ENCODE measurements around the gene IPO9. TPM values are rescaled to one million over a fixed set of nuclear protein-coding genes. Genes with fewer than 3 reads are reported as not detected.
A peak's percentile ranks its signal among the peaks of the same experiment; 100 is the strongest.
"Not testable (repeated sequence)": the region's sequence is repeated elsewhere in the genome, so short reads cannot be mapped to it uniquely, and the experiment has no call there.

The IPO9 gene
- total RNA-seq, 1 experiment from 2014 or later: 29.3 TPM

DNA sequence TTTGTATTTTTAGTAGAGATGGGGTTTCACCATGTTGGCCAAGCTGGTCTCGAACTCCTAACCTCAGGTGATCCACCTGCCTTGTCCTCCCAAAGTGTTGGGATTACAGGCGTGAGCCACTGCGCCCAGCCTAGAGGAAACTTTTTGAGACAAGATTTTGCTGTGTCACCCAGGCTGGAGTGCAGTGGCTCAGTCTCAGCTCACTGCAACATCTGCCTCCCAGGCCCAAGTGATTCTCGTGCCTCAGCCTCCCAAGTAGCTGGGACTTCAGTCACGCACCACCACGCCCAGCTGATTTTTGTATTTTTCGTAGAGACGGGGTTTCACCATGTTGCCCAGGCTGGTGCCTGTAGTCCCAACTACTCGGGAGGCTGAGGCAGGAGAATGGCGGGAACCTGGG, 10.1 kb downstream of the IPO9 start:
- in situ Hi-C loops (cut with HindIII; ENCODE audit: low pct_unique_long_range_greater_than_20kb, low sequenced_read_pairs); DNase-seq (ENCODE audit: low read depth, low spot score): not testable (repeated sequence)

DNA sequence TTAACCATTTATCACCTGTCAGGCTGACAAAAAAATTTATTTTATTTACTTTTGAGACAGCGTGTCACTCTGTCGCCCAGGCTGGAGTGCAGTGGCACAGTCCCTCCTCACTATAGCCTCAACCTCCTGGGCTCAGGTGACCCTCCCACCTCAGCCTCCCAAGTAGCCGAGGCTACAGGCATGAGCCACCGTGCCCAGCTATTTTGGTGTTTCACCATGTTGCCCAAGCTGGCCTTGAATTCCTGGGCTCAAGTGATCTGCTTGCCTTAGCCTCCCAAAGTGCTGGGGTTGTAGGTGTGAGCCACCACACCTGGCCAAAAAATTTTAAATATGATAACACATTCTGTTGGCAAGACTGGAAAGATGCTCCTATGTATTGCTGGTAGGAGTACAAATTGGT, 11.1 kb downstream of the IPO9 start:
- in situ Hi-C loops (cut with HindIII; ENCODE audit: low pct_unique_long_range_greater_than_20kb, low sequenced_read_pairs): no loop called here
- DNase-seq (ENCODE audit: low read depth, low spot score): no peak

DNA sequence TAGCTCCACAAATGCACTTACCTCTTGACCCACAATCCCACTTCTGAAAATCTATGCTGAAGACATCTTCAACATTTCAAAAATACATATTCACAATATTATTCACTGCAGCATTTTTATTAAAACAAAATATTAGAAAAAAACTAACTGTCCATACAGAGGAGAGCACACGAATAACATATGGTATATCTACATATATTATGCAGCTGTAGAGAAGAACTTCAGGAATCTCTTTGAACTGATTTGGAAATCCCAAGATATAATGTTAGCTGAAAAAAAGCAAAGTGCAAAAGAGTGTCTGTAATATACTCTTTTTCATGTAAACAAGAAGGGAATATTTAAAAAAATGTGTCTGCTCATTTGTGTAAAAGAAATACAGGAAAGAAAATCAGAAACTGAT, 11.5 kb downstream of the IPO9 start:
- no peak for DNase-seq (ENCODE audit: low read depth, low spot score)
- in situ Hi-C loops (cut with HindIII; ENCODE audit: low pct_unique_long_range_greater_than_20kb, low sequenced_read_pairs): no loop called here

DNA sequence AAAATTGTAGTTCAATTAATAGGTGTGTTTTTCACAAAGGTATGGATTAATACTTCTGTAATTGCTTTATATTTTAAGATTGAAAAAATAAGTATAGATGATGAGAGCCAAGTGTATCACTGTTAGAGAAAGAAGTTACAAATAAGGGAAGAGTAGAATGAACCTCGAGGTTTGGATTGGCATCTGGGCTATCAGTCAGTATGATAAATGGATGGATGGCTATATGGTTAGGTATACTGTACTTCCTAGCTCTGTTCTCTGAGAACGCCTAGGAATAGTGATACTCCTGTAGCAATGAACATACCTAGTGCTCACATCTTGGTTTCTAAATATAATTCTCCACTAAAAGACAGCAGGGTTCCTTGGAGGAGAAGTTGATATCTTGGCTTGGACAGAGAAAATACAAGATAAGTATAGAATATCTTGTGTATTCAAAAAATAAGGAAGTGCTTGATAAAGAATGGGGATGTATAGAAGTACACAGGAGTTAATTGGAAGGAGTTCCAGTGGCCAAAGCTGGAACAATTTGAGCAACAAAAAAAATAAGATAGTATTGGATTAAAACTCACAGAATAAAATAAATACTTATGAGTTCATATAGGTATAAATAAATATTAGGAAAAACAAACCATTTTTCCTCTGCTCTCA, 12.4 kb downstream of the IPO9 start:
- DNase-seq (ENCODE audit: low read depth, low spot score): no peak
- in situ Hi-C loops (cut with HindIII; ENCODE audit: low pct_unique_long_range_greater_than_20kb, low sequenced_read_pairs): no loop called here

DNA sequence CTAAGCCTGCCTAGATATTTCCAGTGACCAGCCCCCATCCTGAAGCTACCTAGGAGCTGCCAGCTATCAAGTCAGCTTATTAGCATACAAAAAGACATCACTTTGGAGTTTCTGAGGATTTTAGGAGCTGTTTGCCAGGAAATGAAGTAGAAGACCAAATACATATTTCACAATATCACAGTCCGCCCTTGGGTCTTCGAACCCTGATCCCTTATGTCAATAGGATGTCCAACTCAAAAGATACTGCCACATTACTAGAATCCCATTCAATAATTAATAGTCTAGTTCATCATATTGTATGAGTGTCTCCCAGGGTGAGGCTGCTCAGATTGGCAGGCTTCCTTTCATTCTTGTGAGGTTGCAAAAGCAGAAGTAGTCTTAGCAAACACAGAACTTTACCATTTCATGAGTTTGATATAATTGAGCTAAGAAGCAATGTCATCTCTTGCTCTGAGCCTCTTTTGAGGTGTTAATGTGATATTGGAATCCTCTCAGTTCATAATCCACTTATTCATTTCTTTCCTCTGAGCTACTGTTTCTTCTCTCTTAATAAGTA, 13.6 kb downstream of the IPO9 start:
- DNase-seq (ENCODE audit: low read depth, low spot score): no peak
- in situ Hi-C loops (cut with HindIII; ENCODE audit: low pct_unique_long_range_greater_than_20kb, low sequenced_read_pairs): no loop called here

DNA sequence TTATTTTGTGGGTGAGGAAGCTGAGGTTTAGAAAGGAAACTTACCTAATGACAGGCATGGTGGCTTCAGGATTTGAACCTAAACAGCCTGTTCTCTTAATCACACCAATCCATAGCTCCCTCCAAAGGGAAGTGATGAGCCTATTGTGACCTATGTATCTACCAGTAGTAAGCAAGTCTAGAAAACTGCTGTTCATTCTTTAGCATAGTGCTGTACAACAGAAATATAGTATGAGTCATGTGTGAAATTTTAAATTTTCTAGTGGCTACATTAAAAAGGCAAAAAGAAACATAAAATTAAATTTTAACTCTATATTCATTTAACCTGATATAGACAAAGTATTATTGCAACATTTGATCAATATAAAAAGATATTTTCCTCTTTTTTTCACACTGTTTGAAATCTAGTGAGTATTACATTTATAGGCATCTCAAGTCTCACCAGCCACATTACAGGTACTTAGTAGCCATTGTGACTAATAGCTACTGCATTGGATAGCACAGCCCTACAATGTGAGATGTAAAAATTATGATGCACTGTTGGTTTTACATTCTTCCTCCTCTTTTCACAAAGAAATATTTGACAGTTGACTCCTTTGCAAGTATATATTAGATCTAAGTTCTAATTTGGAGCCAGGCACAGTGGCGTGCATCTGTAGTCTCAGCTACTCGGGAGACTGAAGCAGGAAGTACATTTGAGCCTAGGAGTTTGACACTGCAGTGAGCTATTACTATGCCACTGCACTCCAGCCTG, 16.6 kb downstream of the IPO9 start:
- in situ Hi-C loops (cut with HindIII; ENCODE audit: low pct_unique_long_range_greater_than_20kb, low sequenced_read_pairs): no loop called here
- DNase-seq (ENCODE audit: low read depth, low spot score): no peak

DNA sequence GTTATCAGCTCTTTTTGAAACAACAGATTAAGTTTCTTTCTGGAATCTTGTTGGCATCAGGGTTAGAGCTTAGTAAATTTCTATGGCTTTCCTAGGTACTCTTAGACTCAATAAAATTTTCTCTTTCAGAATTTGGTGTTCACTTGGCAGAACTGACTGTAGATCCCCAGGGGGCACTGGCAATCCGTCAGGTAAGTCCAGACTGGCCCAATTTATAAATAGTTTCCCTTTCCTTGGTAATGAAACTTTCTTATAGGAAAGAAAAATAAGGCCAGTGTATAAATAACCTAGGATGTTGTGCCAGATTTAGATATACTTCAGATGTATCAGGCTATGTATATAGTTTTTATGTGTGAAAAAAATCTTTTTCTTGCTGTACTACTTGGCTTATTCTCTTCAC, 18.2 kb downstream of the IPO9 start:
- in situ Hi-C loops (cut with HindIII; ENCODE audit: low pct_unique_long_range_greater_than_20kb, low sequenced_read_pairs): no loop called here
- no peak for DNase-seq (ENCODE audit: low read depth, low spot score)

DNA sequence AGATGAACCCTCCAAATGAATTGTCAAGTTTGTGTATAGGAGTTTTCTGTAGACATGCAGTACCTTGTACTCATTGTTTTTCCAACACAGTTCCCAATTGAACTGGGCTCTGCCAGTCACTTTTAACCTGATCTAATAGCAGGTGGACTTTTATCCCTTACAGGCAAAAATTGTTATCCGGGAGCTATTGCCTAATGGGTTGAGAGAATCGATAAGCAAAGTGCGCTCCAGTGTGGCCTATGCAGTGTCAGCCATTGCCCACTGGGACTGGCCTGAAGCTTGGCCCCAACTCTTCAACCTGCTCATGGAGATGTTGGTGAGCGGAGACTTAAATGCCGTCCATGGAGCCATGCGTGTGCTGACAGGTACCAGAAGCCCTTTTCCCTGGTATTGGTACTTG, 19.3 kb downstream of the IPO9 start:
- no peak for DNase-seq (ENCODE audit: low read depth, low spot score)
- in situ Hi-C loops (cut with HindIII; ENCODE audit: low pct_unique_long_range_greater_than_20kb, low sequenced_read_pairs): no loop called here

DNA sequence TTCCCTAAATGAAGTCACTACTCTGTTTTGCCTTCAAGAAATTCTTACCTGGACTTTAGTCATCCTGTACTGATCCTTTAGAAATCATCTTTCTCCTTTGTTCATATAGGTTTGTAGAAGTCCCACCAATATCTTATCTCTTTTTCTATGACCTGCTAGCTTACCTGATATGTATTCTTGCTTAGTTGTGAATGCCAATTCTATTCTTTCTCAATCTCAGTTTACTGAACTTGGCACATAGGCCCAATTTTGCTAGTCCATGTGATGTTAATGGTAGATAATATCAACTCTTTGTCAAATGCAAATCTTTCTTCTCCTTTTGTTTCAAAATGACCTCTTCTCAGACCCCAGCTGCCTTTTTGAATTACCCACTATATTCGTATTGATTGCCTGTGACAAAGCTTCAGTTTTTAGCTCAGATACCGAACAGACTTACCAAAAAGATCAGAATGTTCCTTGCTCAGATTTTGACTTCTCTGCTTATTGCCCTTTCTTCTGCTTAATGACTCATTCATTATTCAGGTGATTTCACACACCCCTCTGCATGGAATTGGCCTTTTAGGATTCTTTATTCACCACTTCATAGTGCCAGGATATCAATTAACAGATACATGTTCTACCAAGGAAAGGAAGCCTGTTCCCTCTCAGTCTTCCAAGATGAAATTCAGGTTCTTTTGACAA, 20.6 kb downstream of the IPO9 start:
- in situ Hi-C loops (cut with HindIII; ENCODE audit: low pct_unique_long_range_greater_than_20kb, low sequenced_read_pairs): no loop called here
- no peak for DNase-seq (ENCODE audit: low read depth, low spot score)

DNA sequence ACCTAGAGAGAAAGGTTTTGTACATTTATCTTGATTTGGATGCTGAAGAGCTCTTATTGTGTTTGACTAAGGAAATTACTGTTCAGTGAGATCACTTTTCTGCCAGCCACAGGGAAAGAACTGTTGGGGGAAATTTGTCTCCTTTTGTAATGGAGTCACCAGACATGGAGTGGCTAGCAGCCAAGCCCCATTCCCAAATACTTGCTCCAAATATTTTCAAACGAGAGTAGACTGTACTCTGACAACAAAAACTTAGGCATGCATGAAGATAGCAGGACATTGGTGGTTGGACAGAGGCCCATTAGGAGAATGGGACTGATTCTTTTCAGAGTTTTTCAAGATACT, 21.1 kb downstream of the IPO9 start:
- DNase-seq (ENCODE audit: low read depth, low spot score): no peak
- in situ Hi-C loops (cut with HindIII; ENCODE audit: low pct_unique_long_range_greater_than_20kb, low sequenced_read_pairs): no loop called here

DNA sequence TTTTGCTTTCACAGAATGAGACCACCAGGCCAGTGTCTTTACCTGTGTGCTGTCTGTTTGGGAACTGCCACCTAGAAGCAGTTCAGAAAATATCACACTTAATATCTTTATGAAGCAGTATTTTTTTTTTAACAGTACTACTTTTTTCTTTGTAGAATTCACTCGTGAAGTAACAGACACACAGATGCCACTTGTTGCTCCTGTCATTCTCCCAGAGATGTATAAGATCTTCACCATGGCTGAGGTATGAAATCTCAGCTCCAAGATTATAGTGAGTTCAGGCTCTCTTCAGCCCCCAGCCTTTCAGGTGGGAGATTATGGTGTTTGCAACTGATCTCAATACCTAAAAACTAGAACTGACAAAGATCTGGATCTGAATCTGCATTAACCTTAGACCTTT, 23.0 kb downstream of the IPO9 start:
- no peak for DNase-seq (ENCODE audit: low read depth, low spot score)
- in situ Hi-C loops (cut with HindIII; ENCODE audit: low pct_unique_long_range_greater_than_20kb, low sequenced_read_pairs): no loop called here

DNA sequence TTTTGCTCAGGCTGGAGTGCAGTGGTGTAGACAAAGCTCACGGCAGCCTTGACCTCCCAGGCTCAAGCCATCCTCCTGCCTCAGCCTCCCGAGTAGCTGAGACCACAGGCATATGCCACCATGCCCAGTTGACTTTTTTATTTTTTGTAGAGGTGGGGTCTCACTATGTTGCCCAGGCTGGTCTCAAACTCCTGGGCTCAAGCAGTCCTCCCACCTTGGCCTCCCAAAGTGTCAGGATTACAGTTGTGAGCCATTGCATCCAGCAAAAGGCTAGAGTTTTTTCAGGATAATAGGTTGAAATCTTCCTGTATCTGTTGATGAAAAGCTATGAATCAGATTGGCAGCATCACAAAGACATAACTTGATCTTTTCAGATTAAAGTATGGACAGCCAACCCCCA, 27.8 kb downstream of the IPO9 start:
- DNase-seq (ENCODE audit: low read depth, low spot score); in situ Hi-C loops (cut with HindIII; ENCODE audit: low pct_unique_long_range_greater_than_20kb, low sequenced_read_pairs): not testable (repeated sequence)

DNA sequence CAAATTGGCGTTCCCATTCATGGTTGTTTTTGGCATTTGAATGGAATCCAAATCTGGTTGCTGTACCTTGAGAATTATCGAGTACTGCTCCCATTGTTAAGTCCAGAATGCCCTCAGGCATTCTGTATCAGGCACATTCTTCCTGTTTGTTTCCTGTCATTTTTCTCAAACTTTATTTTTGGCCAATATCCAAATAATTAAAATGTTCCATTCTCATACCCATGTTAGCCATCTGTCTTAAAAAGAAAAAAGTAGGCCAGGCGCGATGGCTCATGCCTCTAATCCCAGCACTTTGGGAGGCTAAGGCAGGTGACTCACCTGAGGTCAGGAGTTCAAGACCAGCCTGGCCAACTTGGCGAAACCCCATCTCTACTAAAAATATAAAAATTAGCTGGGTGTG, 30.5 kb downstream of the IPO9 start:
- in situ Hi-C loops (cut with HindIII; ENCODE audit: low pct_unique_long_range_greater_than_20kb, low sequenced_read_pairs): no loop called here
- no peak for DNase-seq (ENCODE audit: low read depth, low spot score)

DNA sequence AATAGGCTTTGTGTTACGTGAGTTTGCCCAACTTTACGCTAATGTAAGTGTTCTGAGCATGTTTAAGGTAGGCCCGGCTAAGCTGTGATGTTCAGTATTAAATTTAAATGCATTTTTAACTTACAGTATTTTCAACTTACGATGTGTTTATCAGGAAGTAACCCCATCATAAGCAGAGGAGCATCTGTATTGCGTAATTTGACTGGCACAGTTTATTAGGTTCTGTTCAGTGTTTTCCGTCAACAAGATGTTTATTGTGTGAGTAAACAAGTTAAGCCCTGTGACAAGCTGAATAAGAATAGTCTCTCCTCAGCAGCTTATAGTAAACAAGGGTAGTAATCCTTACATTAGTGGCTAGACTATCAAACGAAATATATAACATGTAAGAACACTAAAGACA, 32.5 kb downstream of the IPO9 start:
- in situ Hi-C loops (cut with HindIII; ENCODE audit: low pct_unique_long_range_greater_than_20kb, low sequenced_read_pairs): no loop called here

DNA sequence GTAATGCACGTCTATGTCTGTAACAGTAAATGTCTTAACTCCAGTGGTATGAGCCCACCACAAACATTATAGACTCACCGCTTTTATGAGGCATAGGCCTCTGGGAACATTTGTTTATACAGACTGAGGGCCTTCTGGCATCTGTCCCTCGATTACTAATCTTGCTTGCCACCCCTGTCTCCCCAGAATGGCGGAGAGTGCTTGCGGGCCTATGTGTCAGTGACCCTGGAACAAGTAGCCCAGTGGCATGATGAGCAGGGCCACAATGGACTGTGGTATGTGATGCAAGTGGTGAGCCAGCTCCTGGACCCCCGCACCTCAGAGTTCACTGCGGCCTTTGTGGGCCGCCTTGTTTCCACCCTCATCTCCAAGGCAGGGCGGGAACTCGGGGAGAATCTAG, 41.4 kb downstream of the IPO9 start:
- no peak for DNase-seq (ENCODE audit: low read depth, low spot score)
- in situ Hi-C loops (cut with HindIII; ENCODE audit: low pct_unique_long_range_greater_than_20kb, low sequenced_read_pairs): no loop called here

More for the DNA sequence above, 32.5 kb downstream of the IPO9 start:
- no peak for DNase-seq (ENCODE audit: low read depth, low spot score)

DNA sequence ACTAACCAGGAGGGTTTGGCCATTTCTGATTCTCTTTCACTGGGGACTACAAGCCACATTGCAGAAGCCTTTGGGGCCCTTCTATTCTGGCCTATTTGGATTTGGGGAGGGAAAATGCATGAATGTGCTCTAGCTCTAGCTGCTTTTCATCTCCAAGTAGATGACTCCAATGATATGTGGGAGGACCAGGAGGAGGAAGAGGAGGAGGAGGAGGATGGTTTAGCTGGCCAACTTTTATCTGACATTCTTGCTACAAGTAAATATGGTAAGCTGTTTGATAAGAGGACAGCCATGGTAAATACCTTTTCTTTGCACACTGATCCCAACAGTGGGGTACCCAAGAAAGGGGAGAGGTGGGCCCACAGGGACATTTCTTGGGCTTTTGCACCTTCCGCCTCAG, 45.7 kb downstream of the IPO9 start:
- in situ Hi-C loops (cut with HindIII; ENCODE audit: low pct_unique_long_range_greater_than_20kb, low sequenced_read_pairs): no loop called here
- DNase-seq (ENCODE audit: low read depth, low spot score): no peak

DNA sequence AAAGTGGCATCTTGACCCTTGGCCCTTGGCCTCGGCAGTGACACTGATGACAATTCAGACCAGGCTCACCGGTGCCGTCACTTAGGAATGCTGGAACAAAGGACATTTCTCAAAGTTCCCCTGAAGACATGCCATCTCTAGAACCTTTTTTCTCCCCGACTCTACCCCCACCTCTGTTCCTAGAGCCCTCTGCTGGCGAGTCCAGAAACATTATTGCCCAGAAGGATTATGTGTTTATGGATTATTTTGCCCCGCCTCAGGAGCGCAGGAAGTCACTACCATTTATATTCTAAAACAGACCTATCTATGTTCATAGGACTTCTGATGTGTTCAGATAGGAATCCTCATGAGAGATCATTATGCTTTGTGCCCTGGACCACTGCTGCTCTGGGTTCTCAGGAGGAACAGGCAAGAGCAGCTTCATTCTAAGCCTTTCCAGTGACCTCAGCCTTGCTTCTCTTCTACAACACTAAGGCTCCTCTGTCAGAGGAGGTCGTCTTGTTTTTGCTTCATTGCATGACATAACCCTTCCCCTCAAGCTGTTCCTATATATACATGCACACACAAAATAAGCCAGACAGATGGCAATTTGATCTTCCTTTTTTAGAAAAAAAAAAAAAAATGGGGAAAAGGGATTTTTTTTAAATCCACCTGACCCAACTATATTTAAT, 47.3 kb downstream of the IPO9 start:
- peak; percentile 70 for DNase-seq (ENCODE audit: low read depth, low spot score)
- in situ Hi-C loops (cut with HindIII; ENCODE audit: low pct_unique_long_range_greater_than_20kb, low sequenced_read_pairs): no loop called here

DNA sequence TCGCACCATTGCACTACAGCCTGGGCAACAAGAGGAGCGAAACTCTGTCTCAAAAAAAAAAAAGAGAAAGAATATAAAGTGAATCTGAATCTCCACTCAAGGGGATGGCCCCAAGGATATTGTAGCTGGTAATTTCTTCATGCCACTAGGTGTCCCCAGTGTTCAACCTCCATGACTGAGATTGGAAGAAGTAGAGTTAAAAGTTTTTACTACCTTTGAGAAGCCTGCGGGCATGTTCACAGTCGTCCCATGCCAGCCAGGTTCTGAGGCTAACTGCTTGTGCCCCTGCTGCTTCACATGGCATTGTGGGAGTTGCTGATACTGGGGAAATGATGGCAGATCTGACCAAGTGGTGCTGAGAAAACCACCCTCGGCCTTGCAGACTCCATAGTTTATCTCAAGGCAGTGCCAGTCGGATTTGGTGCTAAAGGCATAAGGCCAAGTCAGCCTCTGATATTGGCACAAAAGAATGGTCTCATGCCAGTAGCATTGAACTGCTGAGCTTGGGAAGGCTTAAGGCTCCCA, 49.0 kb downstream of the IPO9 start:
- in situ Hi-C loops (cut with HindIII; ENCODE audit: low pct_unique_long_range_greater_than_20kb, low sequenced_read_pairs): no loop called here

More for the DNA sequence above, 49.0 kb downstream of the IPO9 start:
- DNase-seq (ENCODE audit: low read depth, low spot score): peak; percentile 61
